ENCODE measurements around the gene MRNIP.
"Not testable (repeated sequence)": the region's sequence is repeated elsewhere in the genome, so short reads cannot be mapped to it uniquely, and the experiment has no call there.

Gene MRNIP

GRCh38 chr5:179871533-179871932 is 12.9 kb upstream of the MRNIP start:
- DNase-seq (ENCODE audit: low spot score) = not testable (repeated sequence)

DNA sequence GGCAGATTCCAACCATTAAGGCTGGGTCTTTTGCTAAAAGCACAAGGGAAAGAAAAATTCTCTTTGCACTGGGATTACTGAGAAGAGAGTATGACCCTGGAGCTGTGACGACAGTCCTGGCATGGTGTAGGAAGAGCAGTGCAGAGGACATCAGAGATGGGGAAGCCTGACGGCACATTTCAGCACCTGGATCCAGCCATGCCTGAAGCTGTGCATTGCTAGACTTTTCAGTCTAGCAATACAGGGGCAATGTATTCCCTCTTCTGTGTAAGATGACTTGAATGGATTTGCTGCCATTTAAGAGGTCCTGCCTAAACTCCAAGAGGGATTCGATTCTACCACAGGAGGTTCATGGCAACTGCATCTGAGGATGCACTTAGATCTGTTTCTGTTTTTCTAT is 12.3 kb upstream of the MRNIP start:
- DNase-seq (ENCODE audit: low spot score) = no peak

DNA sequence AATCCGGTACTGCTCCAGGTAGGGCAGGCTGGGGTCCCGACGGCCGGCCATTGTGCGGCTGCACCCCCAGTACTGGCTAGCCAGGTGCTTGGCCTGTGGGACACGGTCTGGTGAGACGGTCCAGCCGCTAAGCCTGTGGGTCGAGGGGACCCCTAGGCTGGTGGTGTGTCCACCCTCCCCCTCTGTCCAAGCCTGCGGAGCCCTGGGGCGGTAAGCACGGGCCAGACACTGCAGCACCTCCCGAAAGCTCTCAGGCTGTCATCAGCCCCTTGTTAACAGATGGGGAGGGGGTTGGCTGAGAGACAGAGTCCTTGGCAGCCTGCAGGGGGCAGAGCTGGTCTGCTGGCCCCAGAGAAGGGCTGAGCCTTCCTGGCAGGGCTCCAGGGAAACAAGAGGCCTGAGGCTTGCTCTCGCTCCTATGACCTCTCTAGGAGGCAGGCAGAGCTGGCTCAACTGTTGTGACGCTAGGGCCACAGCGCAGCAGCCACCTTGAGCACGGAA is 11.8 kb upstream of the MRNIP start:
- peak; percentile 37 for DNase-seq (ENCODE audit: low spot score)

- DNase-seq (ENCODE audit: low spot score) = no peak
Measured at GRCh38 chr5:179869641-179870402, 11.2 kb upstream of the MRNIP start.

- DNase-seq (ENCODE audit: low spot score) = no peak
Measured at GRCh38 chr5:179869101-179869500, 10.5 kb upstream of the MRNIP start.

DNA sequence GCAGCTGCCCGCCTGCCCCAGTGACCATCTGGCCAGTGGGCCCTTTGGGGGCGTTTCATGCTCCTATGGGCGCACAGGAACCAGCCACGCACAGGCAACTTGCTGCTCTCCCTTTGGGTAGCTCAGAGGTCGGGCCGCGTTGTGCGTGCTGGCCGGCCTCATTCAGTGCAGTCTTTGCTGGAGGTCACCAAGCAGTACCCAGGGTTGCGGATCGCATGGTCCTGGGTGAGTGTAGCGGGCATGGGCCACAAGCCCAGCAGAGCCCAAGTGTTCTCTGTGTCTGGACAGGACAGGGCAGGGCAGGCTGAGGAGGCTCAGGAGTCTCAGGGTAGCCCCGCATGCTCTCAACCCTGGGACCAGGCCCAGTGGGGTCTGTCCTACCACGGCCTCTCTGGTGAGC is 9.9 kb upstream of the MRNIP start:
- DNase-seq (ENCODE audit: low spot score) = no peak

DNA sequence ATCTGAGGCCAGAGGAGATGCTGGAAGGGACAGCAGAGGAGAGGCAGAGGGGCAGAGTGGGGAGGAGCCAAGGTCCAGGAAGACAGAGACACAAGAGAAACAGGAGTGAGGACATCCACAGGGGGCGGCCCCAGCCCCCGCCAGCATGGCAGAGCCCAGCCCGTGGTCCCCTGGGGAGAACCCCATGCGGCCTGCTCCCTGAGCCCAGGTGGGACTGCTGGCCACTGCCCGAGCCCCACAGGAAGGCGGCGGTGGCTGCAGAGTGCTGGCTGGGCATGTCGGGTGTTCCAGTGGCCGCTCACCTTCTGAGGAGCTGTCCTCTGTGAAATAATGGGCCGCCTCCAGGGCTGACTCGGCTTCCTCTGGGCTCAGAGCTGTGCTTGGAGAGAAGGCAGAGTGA is 8.9 kb upstream of the MRNIP start:
- no peak for DNase-seq (ENCODE audit: low spot score)

GRCh38 chr5:179867079-179867465 is 8.5 kb upstream of the MRNIP start:
- DNase-seq (ENCODE audit: low spot score) = no peak

DNA sequence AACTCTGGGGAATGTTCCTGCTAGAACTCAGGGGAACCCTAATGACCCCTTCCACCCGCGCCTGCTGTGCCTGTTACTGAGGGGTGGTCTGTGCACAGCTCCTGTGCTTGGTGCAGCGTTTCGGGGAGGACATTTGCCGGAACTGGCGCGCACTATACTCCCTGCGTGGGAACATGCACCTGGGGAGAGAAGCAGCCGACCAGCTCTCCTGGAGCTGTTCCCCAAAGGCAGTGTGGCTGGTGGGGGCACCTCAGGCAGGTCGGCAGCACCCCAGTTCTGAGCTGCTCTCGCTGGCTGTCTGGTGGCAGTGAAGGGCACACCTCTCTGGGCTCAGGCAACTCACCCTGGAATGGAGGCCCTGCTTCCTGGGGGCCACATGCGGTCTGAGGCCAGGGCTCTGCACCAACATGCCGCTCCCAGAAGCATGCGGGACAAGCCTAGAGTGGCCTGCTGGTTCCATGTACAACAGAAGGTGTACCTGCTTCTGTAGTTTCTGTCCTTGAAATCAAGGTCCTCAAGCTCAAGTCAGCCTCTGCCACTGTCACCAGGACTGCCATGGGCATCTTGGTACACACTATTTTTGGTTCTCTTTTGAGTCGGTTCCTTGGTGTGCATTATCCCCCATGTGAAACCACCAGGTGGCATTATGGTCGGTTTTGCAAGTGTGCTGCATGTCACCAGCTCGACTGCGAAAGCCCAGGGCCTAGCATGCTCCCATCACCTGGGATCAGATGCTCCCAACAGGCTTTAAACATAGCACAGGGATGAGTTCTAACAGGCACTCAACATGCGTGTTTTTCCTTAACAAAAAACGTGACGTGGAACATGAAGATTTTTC is 7.8 kb upstream of the MRNIP start:
- DNase-seq (ENCODE audit: low spot score) = no peak

GRCh38 chr5:179865491-179866240 is 7.0 kb upstream of the MRNIP start:
- DNase-seq (ENCODE audit: low spot score) = no peak

GRCh38 chr5:179864686-179865085 is 6.1 kb upstream of the MRNIP start:
- DNase-seq (ENCODE audit: low spot score) = no peak

DNA sequence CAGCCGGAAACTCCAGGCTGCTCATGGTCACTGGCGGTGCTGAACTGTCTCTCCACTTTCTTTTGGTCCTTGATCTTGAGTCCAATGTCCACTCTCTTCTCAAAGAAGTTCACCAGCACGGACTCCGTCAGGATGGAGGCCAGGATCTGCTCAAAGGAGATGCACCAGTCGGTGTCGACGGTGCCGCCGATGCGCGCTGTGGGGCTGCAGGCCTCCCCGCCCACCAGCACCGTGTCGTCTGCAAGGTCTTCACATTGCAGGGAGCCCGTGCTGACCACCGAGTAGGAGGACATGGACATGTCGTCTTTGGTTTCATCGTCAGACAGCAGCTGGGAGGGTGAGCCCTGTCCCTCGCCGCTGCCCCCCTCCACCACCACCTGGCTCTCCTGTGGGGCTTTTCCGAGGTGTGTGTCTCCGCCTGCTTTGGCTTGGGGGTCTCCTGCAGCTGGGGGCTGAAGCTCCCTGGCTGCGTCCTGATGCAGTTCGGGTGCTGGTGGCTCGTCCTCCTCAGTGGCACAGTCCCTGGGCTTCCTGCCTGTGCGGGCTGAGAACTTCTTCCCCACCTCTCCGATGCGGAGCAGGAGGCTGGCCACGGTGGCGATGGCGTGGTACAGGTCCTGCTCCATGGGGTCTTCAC is 5.0 kb upstream of the MRNIP start:
- no peak for DNase-seq (ENCODE audit: low spot score)

DNA sequence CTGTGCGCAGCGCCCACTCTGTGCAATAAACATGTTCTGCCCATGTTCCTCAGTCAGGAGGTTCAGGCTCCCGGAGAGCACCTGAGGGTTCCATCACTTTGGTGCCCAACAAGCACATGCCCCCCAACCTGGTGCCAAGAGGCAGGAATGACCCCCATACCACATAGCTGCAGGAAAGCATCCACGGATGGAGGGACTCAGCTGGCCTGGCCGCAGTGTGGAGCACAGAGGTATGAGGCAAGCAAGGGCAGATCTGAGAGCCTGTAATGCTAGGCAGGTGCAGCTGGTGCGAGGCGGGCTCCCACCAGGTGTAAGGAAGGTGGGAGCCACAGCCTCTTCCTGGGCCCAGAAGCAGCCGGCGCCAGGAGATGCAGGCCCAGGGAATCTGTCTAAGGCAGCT is 4.3 kb upstream of the MRNIP start:
- DNase-seq (ENCODE audit: low spot score) = no peak

- DNase-seq (ENCODE audit: low spot score) = no peak
Measured at GRCh38 chr5:179862296-179862695, 3.7 kb upstream of the MRNIP start.

DNA sequence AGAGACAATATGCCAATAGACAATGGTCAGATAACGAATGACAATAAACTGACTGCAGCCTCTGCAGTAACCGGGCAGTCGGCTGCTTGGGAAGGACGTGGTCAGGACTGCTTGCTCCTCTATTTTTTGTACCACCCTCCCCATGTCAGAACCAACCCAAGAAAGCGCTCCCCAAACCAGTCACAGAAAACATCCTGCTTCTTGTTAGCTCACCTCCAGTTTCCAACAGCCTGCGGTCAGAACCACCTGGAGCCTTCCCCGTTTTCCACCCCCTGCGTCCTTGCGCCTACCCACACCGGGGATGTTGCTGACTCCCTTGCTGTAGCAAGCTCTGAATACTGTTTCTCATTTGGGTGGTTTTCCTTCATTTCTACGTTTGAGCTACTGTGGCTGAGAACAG is 1.7 kb upstream of the MRNIP start:
- DNase-seq (ENCODE audit: low spot score) = no peak

- peak; percentile 44 for DNase-seq (ENCODE audit: low spot score)
Measured at GRCh38 chr5:179858241-179858585, 404 bp downstream of the MRNIP start.

- DNase-seq (ENCODE audit: low spot score) = no peak
Measured at GRCh38 chr5:179854356-179854755, 4.3 kb downstream of the MRNIP start.

- DNase-seq (ENCODE audit: low spot score) = no peak
Measured at GRCh38 chr5:179852993-179853547, 5.5 kb downstream of the MRNIP start.

GRCh38 chr5:179841621-179842020 is 17.0 kb downstream of the MRNIP start:
- DNase-seq (ENCODE audit: low spot score) = no peak

DNA sequence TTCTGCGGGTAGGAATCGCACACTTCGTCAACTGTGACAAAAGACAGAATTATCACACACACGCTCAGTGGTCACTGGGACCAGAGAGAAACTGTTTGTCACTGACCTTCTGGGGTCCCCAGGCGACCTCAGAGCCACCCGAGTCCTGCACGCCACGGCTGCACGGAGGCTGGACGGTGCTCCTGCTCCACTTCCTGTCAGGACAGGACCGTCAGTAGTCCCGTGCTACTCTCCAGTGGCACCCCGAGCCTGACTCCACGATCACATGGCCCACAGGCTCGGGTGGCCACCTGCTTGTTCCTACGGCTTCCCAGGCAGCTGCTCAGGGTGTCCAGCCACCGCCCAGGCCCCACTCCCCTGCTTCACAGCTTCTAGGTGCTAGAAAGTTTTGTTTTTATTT is 17.9 kb downstream of the MRNIP start:
- DNase-seq (ENCODE audit: low spot score) = no peak

DNA sequence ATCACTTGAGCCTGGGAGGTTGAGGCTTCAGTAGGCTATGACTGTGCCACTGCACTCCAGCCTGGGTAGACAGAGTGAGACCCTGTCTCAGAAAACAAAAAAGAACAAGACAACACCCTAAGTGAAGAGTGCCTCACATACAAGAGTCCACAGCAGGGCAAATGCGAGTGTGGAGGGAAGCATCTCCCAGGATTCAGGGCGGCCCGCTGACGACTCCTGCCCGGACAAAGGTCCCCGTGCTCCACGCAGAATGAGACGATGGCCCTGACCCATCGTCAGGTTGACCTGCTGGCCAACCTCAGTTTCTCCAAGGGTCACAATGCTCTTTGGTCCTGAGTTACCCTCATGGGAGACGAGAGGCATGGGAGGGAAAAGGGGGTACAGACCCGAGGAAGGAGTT is 18.3 kb downstream of the MRNIP start:
- DNase-seq (ENCODE audit: low spot score) = no peak

Data from kidney tubule cell (primary cell).